ENCODE data around the gene TRIM44. TPM values are rescaled to one million over a fixed set of nuclear protein-coding genes. Genes with fewer than 3 reads are reported as not detected.

TRIM44 gene, protein sequence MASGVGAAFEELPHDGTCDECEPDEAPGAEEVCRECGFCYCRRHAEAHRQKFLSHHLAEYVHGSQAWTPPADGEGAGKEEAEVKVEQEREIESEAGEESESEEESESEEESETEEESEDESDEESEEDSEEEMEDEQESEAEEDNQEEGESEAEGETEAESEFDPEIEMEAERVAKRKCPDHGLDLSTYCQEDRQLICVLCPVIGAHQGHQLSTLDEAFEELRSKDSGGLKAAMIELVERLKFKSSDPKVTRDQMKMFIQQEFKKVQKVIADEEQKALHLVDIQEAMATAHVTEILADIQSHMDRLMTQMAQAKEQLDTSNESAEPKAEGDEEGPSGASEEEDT
- 5.5 and 9.7 TPM in 2 replicates for total RNA-seq

DNA sequence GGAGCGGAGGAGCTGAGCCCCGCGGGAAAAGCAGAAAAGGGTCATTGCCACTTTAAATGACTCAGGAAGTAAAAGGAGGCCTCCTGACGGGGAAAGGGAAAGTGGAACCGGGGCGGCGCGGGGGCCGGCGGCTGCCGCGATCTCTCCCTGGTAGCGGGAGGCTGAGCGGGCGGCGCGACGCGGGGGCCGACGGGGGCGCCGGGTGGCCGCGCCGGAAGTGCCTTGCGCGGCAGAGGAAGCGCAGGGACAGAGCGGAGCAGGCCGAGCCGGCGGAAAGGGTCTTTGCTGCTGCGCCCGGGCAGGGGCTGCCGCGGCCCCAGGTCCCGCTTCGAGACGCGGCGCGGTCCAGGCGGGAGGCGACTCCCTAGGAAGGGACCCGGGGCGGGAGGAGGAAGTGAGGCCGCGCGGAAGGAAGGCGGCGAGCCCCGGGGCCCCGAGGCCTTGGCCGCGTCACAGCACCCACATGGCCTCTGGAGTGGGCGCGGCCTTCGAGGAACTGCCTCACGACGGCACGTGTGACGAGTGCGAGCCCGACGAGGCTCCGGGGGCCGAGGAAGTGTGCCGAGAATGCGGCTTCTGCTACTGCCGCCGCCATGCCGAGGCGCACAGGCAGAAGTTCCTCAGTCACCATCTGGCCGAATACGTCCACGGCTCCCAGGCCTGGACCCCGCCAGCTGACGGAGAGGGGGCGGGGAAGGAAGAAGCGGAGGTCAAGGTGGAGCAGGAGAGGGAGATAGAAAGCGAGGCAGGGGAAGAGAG is at the start of gene TRIM44:
Gene TRIM44, plus strand, starts transcription at position 127 of the 759 bp plus-strand sequence. Its CDS starts 337 bp downstream, at position 464.
- TF ChIP-seq, protein P1, sequence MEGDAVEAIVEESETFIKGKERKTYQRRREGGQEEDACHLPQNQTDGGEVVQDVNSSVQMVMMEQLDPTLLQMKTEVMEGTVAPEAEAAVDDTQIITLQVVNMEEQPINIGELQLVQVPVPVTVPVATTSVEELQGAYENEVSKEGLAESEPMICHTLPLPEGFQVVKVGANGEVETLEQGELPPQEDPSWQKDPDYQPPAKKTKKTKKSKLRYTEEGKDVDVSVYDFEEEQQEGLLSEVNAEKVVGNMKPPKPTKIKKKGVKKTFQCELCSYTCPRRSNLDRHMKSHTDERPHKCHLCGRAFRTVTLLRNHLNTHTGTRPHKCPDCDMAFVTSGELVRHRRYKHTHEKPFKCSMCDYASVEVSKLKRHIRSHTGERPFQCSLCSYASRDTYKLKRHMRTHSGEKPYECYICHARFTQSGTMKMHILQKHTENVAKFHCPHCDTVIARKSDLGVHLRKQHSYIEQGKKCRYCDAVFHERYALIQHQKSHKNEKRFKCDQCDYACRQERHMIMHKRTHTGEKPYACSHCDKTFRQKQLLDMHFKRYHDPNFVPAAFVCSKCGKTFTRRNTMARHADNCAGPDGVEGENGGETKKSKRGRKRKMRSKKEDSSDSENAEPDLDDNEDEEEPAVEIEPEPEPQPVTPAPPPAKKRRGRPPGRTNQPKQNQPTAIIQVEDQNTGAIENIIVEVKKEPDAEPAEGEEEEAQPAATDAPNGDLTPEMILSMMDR (IDR thresholded peaks at IDR 0.05; ENCODE audit: insufficient read depth, low read length, severe bottlenecking) = no peak
- peak within 1 kb of the TSS; percentile 59 for H3K4me3 ChIP-seq (ENCODE audit: low read depth, low read length)
- DNase-seq (ENCODE audit: low read depth) (peak; percentile 68), FAIRE-seq (no peak)
- no peaks in the 10 kb centered on the region for H3K36me3 ChIP-seq (ENCODE audit: control insufficient read depth, insufficient read depth, low read length)
- H3K27me3 ChIP-seq (ENCODE audit: control insufficient read depth, insufficient read depth, low read length) = no peaks in the 10 kb centered on the region

DNA sequence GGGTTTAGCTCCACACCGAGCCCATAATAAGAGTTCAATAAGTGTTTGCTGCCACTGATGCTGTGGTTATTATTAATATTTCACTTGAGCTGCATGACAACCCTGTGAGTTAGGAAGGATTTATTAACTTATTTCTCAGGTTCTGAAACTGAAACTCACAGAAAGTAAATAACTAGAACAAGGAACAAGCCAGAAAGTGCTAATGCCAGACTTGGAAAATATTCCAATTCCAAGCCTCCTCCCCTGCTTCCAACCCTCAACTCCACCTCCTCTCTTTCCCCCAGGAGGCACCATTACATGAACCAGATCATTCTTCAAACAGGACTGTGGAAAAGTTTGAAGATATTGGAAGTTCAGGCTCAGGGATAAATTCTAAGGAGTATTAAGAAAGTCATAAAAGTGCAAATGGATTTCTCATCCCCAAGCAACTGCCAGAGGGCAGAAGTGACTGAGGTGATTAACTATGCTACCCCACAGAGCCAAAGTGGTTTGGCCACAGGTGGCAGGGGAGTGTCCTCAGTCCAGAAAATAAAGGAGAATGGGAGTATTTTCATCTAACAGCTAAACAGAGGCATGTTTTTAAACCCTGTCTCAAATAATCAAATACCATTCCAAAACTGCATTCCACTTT is 47.5 kb upstream of the TRIM44 start:
- Histone ChIP-seq H3K27me3 (ENCODE audit: control insufficient read depth, insufficient read depth, low read length) (no peaks in the 10 kb centered on the region), H3K4me3 (ENCODE audit: low read depth, low read length) (no peak overlapping the region), H3K36me3 (ENCODE audit: control insufficient read depth, insufficient read depth, low read length) (no peaks in the 10 kb centered on the region)
- FAIRE-seq (no peak), DNase-seq (ENCODE audit: low read depth) (peak; percentile 35)
- TF ChIP-seq, protein P1 (IDR thresholded peaks at IDR 0.05; ENCODE audit: insufficient read depth, low read length, severe bottlenecking) = no peak

DNA sequence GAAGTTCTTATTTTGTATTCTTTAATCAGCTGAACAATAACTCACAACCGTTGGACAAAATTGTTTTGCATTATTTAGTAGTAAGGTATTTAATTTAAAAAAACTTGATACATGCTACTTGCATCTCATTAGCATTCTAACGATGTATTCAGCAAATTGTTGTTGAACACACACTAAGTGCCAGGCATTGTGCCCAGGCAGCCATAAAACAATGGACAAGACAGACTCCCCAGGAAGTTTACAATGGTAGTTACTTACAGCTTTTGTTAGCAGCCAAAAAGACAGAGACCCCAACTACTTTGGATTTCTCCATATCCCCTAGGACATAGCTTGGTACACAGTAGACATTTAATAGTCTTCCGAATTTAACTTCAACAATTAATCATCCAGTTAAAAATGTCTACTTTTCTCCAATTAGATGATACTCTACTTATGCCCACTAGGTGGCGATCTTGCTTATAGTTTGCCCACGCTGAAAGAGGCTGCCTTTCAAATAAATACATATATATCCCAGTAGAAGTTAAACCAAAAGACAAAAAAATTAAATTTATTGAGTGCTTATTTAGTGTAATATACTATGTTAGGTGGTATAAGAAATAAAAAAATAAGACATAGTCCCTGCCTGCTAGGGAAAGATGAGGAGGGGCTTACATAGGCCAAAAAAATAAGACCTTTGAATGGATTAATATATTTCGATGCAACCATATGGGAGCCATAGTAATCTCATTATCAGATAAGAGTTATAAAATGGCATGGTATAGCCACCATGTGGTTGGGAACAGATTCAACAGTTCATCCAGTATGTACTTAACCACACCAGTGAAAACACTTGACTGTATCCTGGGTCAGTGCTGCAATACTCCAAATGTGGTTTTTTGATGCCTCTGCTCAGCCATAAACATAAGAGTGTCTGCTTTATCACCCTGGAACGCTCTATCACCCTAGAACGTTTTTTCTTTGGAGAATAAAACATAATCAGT is 46.4 kb upstream of the TRIM44 start:
- Histone ChIP-seq H3K27me3 (ENCODE audit: control insufficient read depth, insufficient read depth, low read length) (no peaks in the 10 kb centered on the region), H3K36me3 (ENCODE audit: control insufficient read depth, insufficient read depth, low read length) (no peaks in the 10 kb centered on the region), H3K4me3 (ENCODE audit: low read depth, low read length) (no peak overlapping the region)
- FAIRE-seq = no peak
- DNase-seq (ENCODE audit: low read depth) = peak; percentile 53
- TF ChIP-seq, protein P1 (IDR thresholded peaks at IDR 0.05; ENCODE audit: insufficient read depth, low read length, severe bottlenecking) = peak; percentile 37

DNA sequence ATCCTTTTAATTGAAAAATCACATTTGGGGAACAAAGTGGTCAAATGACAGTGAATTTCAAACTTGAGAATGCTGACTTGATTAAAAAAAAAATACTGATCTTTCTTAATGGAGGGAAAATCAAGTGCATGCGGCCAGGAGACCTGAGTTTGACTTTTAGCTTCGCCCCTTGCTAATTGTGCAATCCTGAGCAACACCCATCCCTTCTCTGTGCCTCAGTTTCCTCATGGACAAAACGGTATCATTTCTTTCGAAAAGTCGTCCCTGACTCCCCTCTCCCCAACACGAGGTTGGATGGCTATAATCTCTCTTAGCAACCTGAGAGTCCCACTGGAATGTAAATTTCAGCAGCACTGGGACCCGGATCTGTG is 45.3 kb upstream of the TRIM44 start:
- DNase-seq (ENCODE audit: low read depth) = no peak
- no peak for FAIRE-seq
- H3K36me3 ChIP-seq (ENCODE audit: control insufficient read depth, insufficient read depth, low read length) = no peaks in the 10 kb centered on the region
- H3K27me3 ChIP-seq (ENCODE audit: control insufficient read depth, insufficient read depth, low read length) = no peaks in the 10 kb centered on the region
- TF ChIP-seq, protein P1 (IDR thresholded peaks at IDR 0.05; ENCODE audit: insufficient read depth, low read length, severe bottlenecking) = no peak
- H3K4me3 ChIP-seq (ENCODE audit: low read depth, low read length) = no peak overlapping the region
